Thyroid gland (tissue), 4 donors: ENCODE measurements around the gene CLSTN1. TPM values are rescaled to one million over a fixed set of nuclear protein-coding genes. Genes with fewer than 3 reads are reported as not detected.

Source experiments
- DNase-seq, 2 donors: peaks; one replicate each; pipeline ENCODE4 v3.0.0-alpha.2; 2019
- H3K27ac ChIP-seq, 3 donors: fragments of 200-600 bp; sonication (generic); 1 replicate in 2 of 3; 2 replicates in 1 of 3; pipeline ENCODE4 v1.5.1; 2016 to 2019; ENCODE audit warnings: mild to moderate bottlenecking in 1 of 3, moderate library complexity in 1 of 3
- H3K27me3 ChIP-seq: fragments of 200-600 bp; sonication (generic); one replicate; pipeline ENCODE4 v1.5.1; 2019
- H3K36me3 ChIP-seq, 2 donors: fragments of 200-600 bp; sonication (generic); one replicate each; pipeline ENCODE4 v1.5.1; 2016 to 2019
- H3K4me1 ChIP-seq, 2 donors: fragments of 200-600 bp; sonication (generic); one replicate each; pipeline ENCODE4 v1.5.1; 2017 to 2019
- H3K4me3 ChIP-seq, 3 donors: fragments of 200-600 bp; sonication (generic); replicated peaks in 1 of 3; 1 replicate in 2 of 3; 2 replicates in 1 of 3; pipeline ENCODE4 v1.5.1; 2016; ENCODE audit warnings: mild to moderate bottlenecking in 1 of 3
- H3K9me3 ChIP-seq: fragments of 200-600 bp; sonication (generic); one replicate; pipeline ENCODE4 v1.5.1; 2017
- CTCF ChIP-seq, 6 experiments: fragments of 200-600 bp in 3 of 6; fragments of 450-650 bp in 3 of 6; sonication (generic) in 3 of 6; IDR thresholded peaks; one replicate each; pipeline ENCODE4 v1.5.1; 2016 to 2019; ENCODE audit warnings: antibody characterized with exemption in 6 of 6, mild to moderate bottlenecking in 2 of 6, inconsistent platforms in 1 of 6, moderate library complexity in 1 of 6
- POLR2A ChIP-seq, 2 donors: fragments of 450-650 bp; IDR thresholded peaks; one replicate each; pipeline ENCODE4 v1.6.1; 2017; ENCODE audit warnings: antibody characterized with exemption in 2 of 2, mild to moderate bottlenecking in 2 of 2, moderate library complexity in 1 of 2
- WGBS, 2 donors: methylation state at CpG; one replicate each; pipeline ENCODE4 v1.1.5; 2017; 5-methylcytosine and 5-hydroxymethylcytosine counted together
- intact Hi-C: fragments of 100-400 bp; cut with DNase I; formaldehyde crosslinking; loops from one replicate; pipeline ENCODE4 v1.15.1; 2023
- total RNA-seq, 4 donors: library from RNA; depleted of rRNA; stranded (reverse); fragments of >200 nt; gene quantifications; one replicate each; pipeline ENCODE4 v1.2.3, GENCODE V29; 2016

CLSTN1 gene
- total RNA-seq, 4 donors from 2014 or later: 59.5 to 85.0 (median 81.5) TPM

GRCh38 chr1:9746651-9747050 is 77.1 kb downstream of the CLSTN1 start:
- TF ChIP-seq POLR2A (IDR thresholded peaks at IDR 0.05) (no peak), CTCF (IDR thresholded peaks at IDR 0.05) (no peak)
- WGBS, 2 donors: 87 to 94% methylated on average over 7 of the region's 7 CpGs
- no peak for DNase-seq
- H3K4me1 ChIP-seq: no peaks in the 10 kb centered on the region
- no peak overlapping the region for H3K27ac ChIP-seq
- intact Hi-C loops: no loop called here
- H3K27me3 ChIP-seq: no peaks in the 10 kb centered on the region
- H3K9me3 ChIP-seq: no peaks in the 10 kb centered on the region
- H3K36me3 ChIP-seq: peaks cover 35 to 40% of the 10 kb centered on the region in 2 donors
- no peak overlapping the region for H3K4me3 ChIP-seq

GRCh38 chr1:9746211-9746610 is 77.6 kb downstream of the CLSTN1 start:
- Histone ChIP-seq H3K4me1 (no peaks in the 10 kb centered on the region), H3K36me3 (peaks cover 39 to 42% of the 10 kb centered on the region in 2 donors), H3K27ac (no peak overlapping the region), H3K27me3 (no peaks in the 10 kb centered on the region), H3K4me3 (no peak overlapping the region), H3K9me3 (no peaks in the 10 kb centered on the region)
- no peak for DNase-seq
- TF ChIP-seq POLR2A (IDR thresholded peaks at IDR 0.05) (no peak), CTCF (IDR thresholded peaks at IDR 0.05) (no peak)
- intact Hi-C loops: no loop called here
- 89 to 95% methylated on average over 3 of the region's 3 CpGs for WGBS, 2 donors

- WGBS, 2 donors: 91 to 96% methylated on average over 28 of the region's 28 CpGs
- no peaks in the 10 kb centered on the region for H3K9me3 ChIP-seq
- H3K27me3 ChIP-seq: no peaks in the 10 kb centered on the region
- TF ChIP-seq CTCF (IDR thresholded peaks at IDR 0.05) (no peak), POLR2A (IDR thresholded peaks at IDR 0.05) (no peak)
- H3K4me1 ChIP-seq: no peaks in the 10 kb centered on the region
- H3K27ac ChIP-seq: no peak overlapping the region
- H3K4me3 ChIP-seq: no peak overlapping the region
- no peak for DNase-seq
- intact Hi-C loops: no loop called here
- peaks cover 48% of the 10 kb centered on the region in 2 donors for H3K36me3 ChIP-seq
Observed at GRCh38 chr1:9744106-9744799, 79.5 kb downstream of the CLSTN1 start.

GRCh38 chr1:9737671-9738070 is 86.1 kb downstream of the CLSTN1 start:
- H3K9me3 ChIP-seq: no peaks in the 10 kb centered on the region
- H3K27ac ChIP-seq: no peak overlapping the region
- intact Hi-C loops: no loop called here
- no peak for DNase-seq
- H3K4me1 ChIP-seq: no peaks in the 10 kb centered on the region
- TF ChIP-seq CTCF (IDR thresholded peaks at IDR 0.05) (no peak), POLR2A (IDR thresholded peaks at IDR 0.05) (no peak)
- WGBS, 2 donors: 92 to 94% methylated on average over 10 of the region's 10 CpGs
- no peaks in the 10 kb centered on the region for H3K27me3 ChIP-seq
- H3K36me3 ChIP-seq: peaks cover 51 to 66% of the 10 kb centered on the region in 2 donors
- no peak overlapping the region for H3K4me3 ChIP-seq

- no peaks in the 10 kb centered on the region for H3K4me1 ChIP-seq
- no peak for DNase-seq
- H3K9me3 ChIP-seq: no peaks in the 10 kb centered on the region
- no peak for TF ChIP-seq CTCF (IDR thresholded peaks at IDR 0.05)
- TF ChIP-seq POLR2A (IDR thresholded peaks at IDR 0.05): no peak
- intact Hi-C loops: no loop called here
- H3K27ac ChIP-seq: no peak overlapping the region
- peaks cover 56 to 66% of the 10 kb centered on the region in 2 donors for H3K36me3 ChIP-seq
- no peaks in the 10 kb centered on the region for H3K27me3 ChIP-seq
- WGBS, 2 donors: 86 to 90% methylated on average over 9 of the region's 9 CpGs
- H3K4me3 ChIP-seq: no peak overlapping the region
Observed at GRCh38 chr1:9737057-9737456, 86.7 kb downstream of the CLSTN1 start.
